Measurements from ENCODE around the gene SH3RF2. TPM values are rescaled to one million over a fixed set of nuclear protein-coding genes. Genes with fewer than 3 reads are reported as not detected.

SH3RF2 gene
- total and polyA plus RNA-seq, 2 donors (not counting 1 experiment from before 2014, with no cell fraction given): 0.03 TPM; not detected in 1

- Histone ChIP-seq H3K79me2 (ENCODE audit: control insufficient read depth, insufficient read depth, low read length) (no peaks in the 10 kb centered on the region), H3K9me3 (ENCODE audit: control extremely low read depth in 1 of 3, control insufficient read depth in 2 of 3, insufficient read depth in 1 of 3, low read length in 2 of 3) (no peaks in the 10 kb centered on the region), H2AFZ (ENCODE audit: insufficient read depth, low read depth, low read length, poor library complexity, severe bottlenecking) (no peak overlapping the region), H3K36me3 (replicated peaks in 1 of 2; ENCODE audit: control extremely low read depth in 1 of 2, control insufficient read depth in 1 of 2, extremely low read depth in 1 of 2, insufficient read depth in 2 of 2, low read length in 1 of 2) (no peaks in the 10 kb centered on the region), H3K4me3 (ENCODE audit: control extremely low read depth in 1 of 5, extremely low read depth in 1 of 5, insufficient read depth in 1 of 5, low read depth in 2 of 5, low read length in 4 of 5) (no peak overlapping the region), H3K9ac (ENCODE audit: low read length) (no peak overlapping the region), H3K27me3 (replicated peaks in 1 of 4; ENCODE audit: control extremely low read depth in 1 of 4, control insufficient read depth in 3 of 4, insufficient read depth in 4 of 4, low read length in 3 of 4) (no peaks in the 10 kb centered on the region), H4K20me1 (ENCODE audit: control insufficient read depth, insufficient read depth, low read length, poor library complexity, severe bottlenecking) (no peaks in the 10 kb centered on the region), H3K27ac (ENCODE audit: low read length in 2 of 2) (no peak overlapping the region), H3K4me1 (ENCODE audit: control insufficient read depth in 2 of 2, insufficient read depth in 2 of 2, low read length in 2 of 2) (no peaks in the 10 kb centered on the region), H3K4me2 (replicated peaks; ENCODE audit: low read depth, low read length, poor library complexity, severe bottlenecking) (no peak overlapping the region)
- Mint-ChIP-seq H3K9me3 (ENCODE audit: insufficient read depth) (no peaks in the 10 kb centered on the region), H3K4me3 (no peak overlapping the region), H3K4me1 (no peaks in the 10 kb centered on the region), H3K27ac (no peak overlapping the region), H3K27me3 (no peaks in the 10 kb centered on the region)
- TF ChIP-seq CTCF (IDR thresholded peaks at IDR 0.05) (no peak), EZH2 (IDR thresholded peaks at IDR 0.05; ENCODE audit: borderline replicate concordance, insufficient read depth, low read depth, low read length, poor library complexity, severe bottlenecking) (no peak)
- ATAC-seq (ENCODE audit: low read depth) (no peak), DNase-seq (no peak)
- WGBS (ENCODE audit: insufficient coverage): no CpG with 5 or more reads among the region's 3 CpGs
- intact Hi-C loops (cut with micrococcal nuclease): no loop called here
- CTCF ChIA-PET: no interaction called here
- POLR2A ChIA-PET: no interaction called here
Observed at GRCh38 chr5:146091881-146092280, 155.5 kb downstream of the SH3RF2 start.

GRCh38 chr5:146098047-146098446 lies 161.7 kb downstream of the SH3RF2 start:
- Mint-ChIP-seq H3K9me3 (ENCODE audit: insufficient read depth) (no peaks in the 10 kb centered on the region), H3K27ac (no peak overlapping the region), H3K4me3 (no peak overlapping the region), H3K4me1 (no peaks in the 10 kb centered on the region), H3K27me3 (no peaks in the 10 kb centered on the region)
- no peak overlapping the region for H3K4me2 ChIP-seq (replicated peaks; ENCODE audit: low read depth, low read length, poor library complexity, severe bottlenecking)
- ChIA-PET POLR2A (no interaction called here), CTCF (no interaction called here)
- intact Hi-C loops (cut with micrococcal nuclease): no loop called here
- H3K9ac ChIP-seq (ENCODE audit: low read length): no peak overlapping the region
- TF ChIP-seq CTCF (IDR thresholded peaks at IDR 0.05) (no peak), EZH2 (IDR thresholded peaks at IDR 0.05; ENCODE audit: borderline replicate concordance, insufficient read depth, low read depth, low read length, poor library complexity, severe bottlenecking) (no peak)
- H3K27ac ChIP-seq (ENCODE audit: low read length in 2 of 2): no peak overlapping the region
- no peak overlapping the region for H2AFZ ChIP-seq (ENCODE audit: insufficient read depth, low read depth, low read length, poor library complexity, severe bottlenecking)
- H3K4me1 ChIP-seq (ENCODE audit: control insufficient read depth in 2 of 2, insufficient read depth in 2 of 2, low read length in 2 of 2): no peaks in the 10 kb centered on the region
- 100% methylated on average over 1 of the region's 6 CpGs for WGBS (ENCODE audit: insufficient coverage)
- H3K4me3 ChIP-seq (ENCODE audit: control extremely low read depth in 1 of 5, extremely low read depth in 1 of 5, insufficient read depth in 1 of 5, low read depth in 2 of 5, low read length in 4 of 5): no peak overlapping the region
- H3K9me3 ChIP-seq (ENCODE audit: control extremely low read depth in 1 of 3, control insufficient read depth in 2 of 3, insufficient read depth in 1 of 3, low read length in 2 of 3): no peaks in the 10 kb centered on the region
- H4K20me1 ChIP-seq (ENCODE audit: control insufficient read depth, insufficient read depth, low read length, poor library complexity, severe bottlenecking): no peaks in the 10 kb centered on the region
- no peaks in the 10 kb centered on the region for H3K27me3 ChIP-seq (replicated peaks in 1 of 4; ENCODE audit: control extremely low read depth in 1 of 4, control insufficient read depth in 3 of 4, insufficient read depth in 4 of 4, low read length in 3 of 4)
- H3K79me2 ChIP-seq (ENCODE audit: control insufficient read depth, insufficient read depth, low read length): no peaks in the 10 kb centered on the region
- no peak for DNase-seq
- no peak for ATAC-seq (ENCODE audit: low read depth)
- no peaks in the 10 kb centered on the region for H3K36me3 ChIP-seq (replicated peaks in 1 of 2; ENCODE audit: control extremely low read depth in 1 of 2, control insufficient read depth in 1 of 2, extremely low read depth in 1 of 2, insufficient read depth in 2 of 2, low read length in 1 of 2)

Measured in B cell (primary cell).